Measurements from ENCODE around the gene RTTN.

- TF ChIP-seq CTCF (IDR thresholded peaks at IDR 0.05), result no peak
- no peak for TF ChIP-seq POLR2A (IDR thresholded peaks at IDR 0.05)
Observed at GRCh38 chr18:70078106-70078505, 127.4 kb downstream of the RTTN start.

All from testis (tissue), 2 donors.